K562 (cell line): ENCODE results near the gene CEP192. TPM values are rescaled to one million over a fixed set of nuclear protein-coding genes. Genes with fewer than 3 reads are reported as not detected.

Experiments
- ATAC-seq: fragments of 200-7000 bp; cut with Tn5 transposase; 3 replicates; pipeline ENCODE4 v1.9.1; 2020; ENCODE audit warnings: moderate library complexity
- BruUV-seq: library from RNA; stranded (reverse); fragments of 400-500 nt; replicated peaks from 2 replicates; lab custom pipeline; 2021; lab: Mats Ljungman, UMichigan
- CTCF ChIA-PET: fragments of 300-600 bp; formaldehyde crosslinking; extraction: SDS; loops from one replicate; lab custom pipeline; 2021; ENCODE audit warnings: low intra/inter-chr PET ratio; lab: Yijun Ruan, JAX
- POLR2A ChIA-PET: fragments of 300-600, 350-650 bp; sonication (Branson Sonifier 250); formaldehyde crosslinking; extraction: SDS; loops from one replicate; lab custom pipeline; 2021; ENCODE audit warnings: antibody characterized with exemption, inconsistent platforms; lab: Yijun Ruan, JAX
- DNase-seq, 4 experiments: peaks; one replicate each; pipeline versions ENCODE4 v3.0.0 to v3.0.0-alpha.2; 2011 to 2018; ENCODE audit warnings: low spot score in 3 of 4, mixed read lengths in 3 of 4; ENCODE audit errors: extremely low read depth in 1 of 4
- FAIRE-seq: peaks from 2 replicates; lab custom pipeline; 2011; peaks lifted over from hg19 to GRCh38; lab: Jason Lieb, UNC
- H2AFZ ChIP-seq: 2 replicates; pipeline ENCODE4 v1.6.0; 2011; ENCODE audit warnings: low read depth, low read length, control low read depth, inconsistent platforms
- H3K27ac ChIP-seq: fragments of 200-600 bp; 3 replicates; pipeline ENCODE4 v1.8.0; 2011; ENCODE audit warnings: low read depth, mild to moderate bottlenecking, control low read depth, inconsistent platforms, low read length, moderate library complexity, mixed read lengths; ENCODE audit errors: extremely low read depth
- H3K27me3 ChIP-seq, 2 experiments: fragments of 300-600 bp in 1 of 2; 2 replicates in 1 of 2; 3 replicates in 1 of 2; pipeline versions ENCODE4 v1.6.0 to v1.8.0; 2011; ENCODE audit warnings: inconsistent platforms in 2 of 2, low read length in 2 of 2, mild to moderate bottlenecking in 1 of 2, mixed read lengths in 1 of 2, moderate library complexity in 1 of 2; ENCODE audit not compliant: control insufficient read depth in 2 of 2, insufficient read depth in 2 of 2
- H3K36me3 ChIP-seq: fragments of 300-600 bp; 3 replicates; pipeline ENCODE4 v1.8.0; 2011; ENCODE audit warnings: mild to moderate bottlenecking, low read length, inconsistent platforms; ENCODE audit not compliant: control insufficient read depth, insufficient read depth
- H3K4me1 ChIP-seq, 2 experiments: fragments of 200-600 bp in 1 of 2; replicated peaks in 1 of 2; 2 replicates in 1 of 2; 3 replicates in 1 of 2; pipeline versions ENCODE4 v1.5.1 to v1.8.0; 2011; ENCODE audit warnings: inconsistent platforms in 2 of 2, low read length in 2 of 2, mild to moderate bottlenecking in 1 of 2, mixed read lengths in 1 of 2, moderate library complexity in 1 of 2; ENCODE audit not compliant: control insufficient read depth in 2 of 2, insufficient read depth in 2 of 2
- H3K4me2 ChIP-seq: 2 replicates; pipeline ENCODE4 v1.6.1; 2011; ENCODE audit warnings: low read length, control low read depth, inconsistent platforms, mixed read lengths; ENCODE audit not compliant: insufficient read depth
- H3K4me3 ChIP-seq: fragments of 200-600 bp; sonication (generic), shearing (Covaris generic); 2 replicates; pipeline ENCODE4 v1.5.1; 2016; ENCODE audit warnings: control low read depth, inconsistent platforms
- H3K79me2 ChIP-seq: fragments of 200-600 bp; 3 replicates; pipeline ENCODE4 v1.8.0; 2011; ENCODE audit warnings: low read length, inconsistent platforms; ENCODE audit not compliant: control insufficient read depth, insufficient read depth
- H3K9ac ChIP-seq, 2 experiments: 2 replicates each; pipeline versions ENCODE4 v1.6.0 to v1.6.1; 2011; ENCODE audit warnings: low read depth in 2 of 2, low read length in 2 of 2, control low read depth in 1 of 2, inconsistent platforms in 1 of 2, mild to moderate bottlenecking in 1 of 2, mixed read lengths in 1 of 2; ENCODE audit not compliant: insufficient read depth in 1 of 2
- H3K9me1 ChIP-seq: one replicate; pipeline ENCODE4 v1.6.0; 2011; ENCODE audit warnings: inconsistent platforms, mild to moderate bottlenecking, low read length, moderate library complexity; ENCODE audit not compliant: control insufficient read depth, insufficient read depth
- H3K9me3 ChIP-seq: replicated peaks from 2 replicates; pipeline ENCODE4 v1.5.1; 2011; ENCODE audit warnings: low read depth, low read length, inconsistent platforms; ENCODE audit not compliant: control insufficient read depth, insufficient read depth
- H4K20me1 ChIP-seq: replicated peaks from 2 replicates; pipeline ENCODE4 v1.6.1; 2011; ENCODE audit warnings: low read length, inconsistent platforms, mixed read lengths; ENCODE audit not compliant: control insufficient read depth, insufficient read depth
- ARID4B ChIP-seq: sonication (generic); formaldehyde crosslinking; IDR thresholded peaks from 2 replicates; pipeline ENCODE4 v1.8.0; 2022; ENCODE audit warnings: mild to moderate bottlenecking, missing genetic modification reagents
- CBX3 ChIP-seq, 2 experiments: IDR thresholded peaks; 1 replicate in 1 of 2; 2 replicates in 1 of 2; pipeline ENCODE4 v1.6.1; 2012; ENCODE audit warnings: inconsistent platforms in 2 of 2, low read length in 2 of 2, borderline replicate concordance in 1 of 2, control low read depth in 1 of 2
- KDM1A ChIP-seq, 2 experiments: fragments of 450-650 bp; IDR thresholded peaks; 2 replicates each; pipeline ENCODE4 v1.6.1; 2016; ENCODE audit warnings: mild to moderate bottlenecking in 2 of 2
- TRIM24 ChIP-seq, 2 experiments: fragments of 450-650 bp; IDR thresholded peaks; 2 replicates each; pipeline ENCODE4 v1.6.1; 2016
- TRIM28 ChIP-seq: fragments of 450-650 bp; IDR thresholded peaks from 2 replicates; pipeline ENCODE4 v1.6.1; 2017
- XRCC3 ChIP-seq: fragments of 450-650 bp; IDR thresholded peaks from 2 replicates; pipeline ENCODE4 v1.6.1; 2017; ENCODE audit warnings: mild to moderate bottlenecking, moderate library complexity
- ZNF280A ChIP-seq: fragments of 450-650 bp; IDR thresholded peaks from 2 replicates; pipeline ENCODE4 v1.6.1; 2018; ENCODE audit warnings: mild to moderate bottlenecking, low read depth; ENCODE audit not compliant: partially characterized antibody
- ZNF316 ChIP-seq: fragments of 450-650 bp; IDR thresholded peaks from 2 replicates; pipeline ENCODE4 v1.6.1; 2016
- ZNF518B ChIP-seq: fragments of 250-450 bp; sonication (Bioruptor Pico); IDR thresholded peaks from 2 replicates; pipeline ENCODE4 v1.5.0; 2021; ENCODE audit warnings: mild to moderate bottlenecking, moderate library complexity
- WGBS: fragments of 100-300 bp; shearing (Covaris generic); methylation state at CpG from one replicate; pipeline ENCODE4 v1.1.6; 2016; ENCODE audit warnings: low coverage, mixed read lengths; ENCODE audit not compliant: insufficient coverage; ENCODE audit errors: missing lambda C conversion rate; 5-methylcytosine and 5-hydroxymethylcytosine counted together
- in situ Hi-C: fragments of 300-500 bp; cut with MboI; formaldehyde crosslinking; loops from 4 replicates; pipeline ENCODE4 v1.15.0; 2018; ENCODE audit warnings: inconsistent platforms, mixed read lengths
- intact Hi-C: fragments of 100-400 bp; cut with micrococcal nuclease; formaldehyde crosslinking; loops from 2 replicates; pipeline ENCODE4 v1.14.2; 2022
- polyA plus RNA-seq, 8 experiments: library from polyadenylated mRNA; depleted of rRNA in 4 of 8; stranded (reverse) in 5 of 8; unstranded in 3 of 8; fragments of >200 nt; fragmentation: Nextera tagmentation in 2 of 8; fragmentation: Illumina TruSeq in 1 of 8; extraction: Ambion mirVana in 2 of 8; extraction: Trizol in 1 of 8; gene quantifications; 2 replicates each; pipeline versions ENCODE4 v1.2.1 to v1.2.3, GENCODE V29; 2011 to 2014; ENCODE audit warnings: inconsistent platforms in 1 of 8, missing spikeins in 1 of 8
- total RNA-seq, 7 experiments: library from RNA; depleted of rRNA in 6 of 7; stranded (reverse); fragments of >200 nt in 6 of 7; fragmentation: Illumina TruSeq in 2 of 7; extraction: Trizol in 2 of 7; gene quantifications; 2 replicates each; pipeline versions ENCODE4 v1.2.1 to v1.2.3, GENCODE V29; 2011 to 2021; ENCODE audit warnings: low replicate concordance in 1 of 7

The CEP192 gene
- total and polyA plus RNA-seq, 9 of the 15 experiments (the other 6 are each of a cell fraction or from before 2014, with no cell fraction given), result 14.4 to 54.4 (median 35.8) TPM

- CTCF ChIA-PET, result no interaction called here
- ATAC-seq (no peak), DNase-seq (no peak), FAIRE-seq (no peak)
- Histone ChIP-seq H3K4me3 (no peak overlapping the region), H3K9ac (no peak overlapping the region), H3K36me3 (peaks cover 50% of the 10 kb centered on the region), H4K20me1 (peaks cover 27% of the 10 kb centered on the region), H3K4me2 (peak overlapping the region; percentile 78), H3K4me1 (peaks cover 27 to 31% of the 10 kb centered on the region in 2 experiments), H3K27ac (peak overlapping the region; percentile 65; the same call in 2 of the 3 replicates), H3K79me2 (peaks cover 93% of the 10 kb centered on the region), H3K27me3 (no peaks in the 10 kb centered on the region), H2AFZ (no peak overlapping the region), H3K9me3 (peaks cover 14% of the 10 kb centered on the region; the same call in 1 of the 2 replicates), H3K9me1 (peaks cover 6% of the 10 kb centered on the region)
- TF ChIP-seq TRIM24 (IDR thresholded peaks at IDR 0.05) (peak; percentile 68 to 78), ZNF280A (peak; percentile 55), TRIM28 (peak; percentile 91), KDM1A (IDR thresholded peaks at IDR 0.05) (peak in 1 of 2 experiments; percentile 64; a peak in 2 of 4 replicates), XRCC3 (peak; percentile 46; the same call in 1 of the 2 replicates), CBX3 (IDR thresholded peaks at IDR 0.05; ENCODE audit: borderline replicate concordance in 1 of 2, low read length in 2 of 2) (peak in 1 of 2 experiments; percentile 90; a peak in 2 of 3 replicates), ZNF518B (CRISPR knock-in tag) (no peak), ARID4B (CRISPR knock-in tag) (no peak), ZNF316 (peak; percentile 93)
- 96% methylated on average over 2 of the region's 2 CpGs for WGBS
- BruUV-seq, result no TSS peak
- in situ Hi-C loops (no loop called here), intact Hi-C loops (loop anchor here (10.0 kb wide), 1 partner anchor 111 kb away; the partner anchor contains the start of gene PTPN2)
- POLR2A ChIA-PET, result interaction anchor here (0.6 to 1.1 kb wide), 2 partner anchors 13 to 138 kb away, joined by 3 to 5 read pairs; no protein-coding TSS in a partner anchor
These were observed 4.3 kb downstream of the CEP192 start for GRCh38 chr18:12995424-12995823.
